Panc1 (cell line): ENCODE results near the gene DNM3. TPM values are rescaled to one million over a fixed set of nuclear protein-coding genes. Genes with fewer than 3 reads are reported as not detected.

ENCODE experiments used
- ATAC-seq: fragments of 200-7000 bp; cut with Tn5 transposase; 2 replicates; pipeline ENCODE4 v1.9.1; 2020; ENCODE audit warnings: mild to moderate bottlenecking, moderate library complexity
- BruUV-seq: library from RNA; stranded (reverse); fragments of 400-500 nt; replicated peaks from 2 replicates; lab custom pipeline; 2021; lab: Mats Ljungman, UMichigan
- CTCF ChIA-PET: fragments of 300-600 bp; sonication (Branson Sonifier 250); formaldehyde crosslinking; loops from one replicate; lab custom pipeline; 2022; ENCODE audit warnings: antibody characterized with exemption; lab: Charles Lee
- POLR2A ChIA-PET: fragments of 300-600 bp; sonication (Branson Sonifier 250); formaldehyde crosslinking; loops from one replicate; lab custom pipeline; 2022; ENCODE audit warnings: antibody characterized with exemption; lab: Charles Lee
- DNase-seq: peaks from one replicate; pipeline ENCODE4 v3.0.0-alpha.2; 2010; ENCODE audit warnings: low read depth, low spot score
- H3K27ac ChIP-seq: 2 replicates; pipeline ENCODE4 v1.5.1; 2011; ENCODE audit warnings: mild to moderate bottlenecking, low read length, inconsistent platforms
- H3K27me3 ChIP-seq: fragments of 200-500 bp; sonication (Bioruptor generic); 2 replicates; pipeline ENCODE4 v1.6.0; 2014; ENCODE audit warnings: low read length, inconsistent platforms; ENCODE audit not compliant: control insufficient read depth, insufficient read depth
- H3K36me3 ChIP-seq: fragments of 200-500 bp; sonication (Bioruptor generic); 2 replicates; pipeline ENCODE4 v1.5.1; 2014; ENCODE audit warnings: inconsistent platforms, mild to moderate bottlenecking, low read length, moderate library complexity; ENCODE audit not compliant: control insufficient read depth, insufficient read depth
- H3K4me1 ChIP-seq: 2 replicates; pipeline ENCODE4 v1.5.1; 2011; ENCODE audit warnings: inconsistent platforms, mild to moderate bottlenecking, low read length, moderate library complexity; ENCODE audit not compliant: control insufficient read depth, insufficient read depth
- H3K4me3 ChIP-seq, 2 experiments: 2 replicates each; pipeline ENCODE4 v1.5.1; 2011 to 2012; ENCODE audit warnings: low read depth in 2 of 2, low read length in 2 of 2, mild to moderate bottlenecking in 2 of 2, inconsistent platforms in 1 of 2, moderate library complexity in 1 of 2
- H3K9me3 ChIP-seq: fragments of 200-500 bp; sonication (Bioruptor generic); 2 replicates; pipeline ENCODE4 v1.5.1; 2014; ENCODE audit warnings: low read depth, mild to moderate bottlenecking, inconsistent platforms, low read length, moderate library complexity; ENCODE audit not compliant: control insufficient read depth, insufficient read depth
- CTCF ChIP-seq: fragments of 450-650 bp; IDR thresholded peaks from 2 replicates; pipeline ENCODE4 v1.5.1; 2017; ENCODE audit warnings: mild to moderate bottlenecking
- POLR2AphosphoS5 ChIP-seq: IDR thresholded peaks from 2 replicates; pipeline ENCODE4 v1.6.1; 2012; ENCODE audit warnings: mild to moderate bottlenecking, low read depth, low read length, moderate library complexity
- SIN3A ChIP-seq: IDR thresholded peaks from 2 replicates; pipeline ENCODE4 v1.6.1; 2012; ENCODE audit warnings: low read depth, mild to moderate bottlenecking, low read length, moderate library complexity, borderline replicate concordance; ENCODE audit not compliant: insufficient read depth
- TCF7L2 ChIP-seq: IDR thresholded peaks from 2 replicates; pipeline ENCODE4 v1.6.1; 2011; ENCODE audit warnings: mild to moderate bottlenecking, low read depth, low read length, inconsistent platforms
- in situ Hi-C: cut with HindIII; loops from 2 replicates; pipeline ENCODE4 v1.10.0; 2016; ENCODE audit warnings: low sequenced_read_pairs, low pct_unique_long_range_greater_than_20kb
- intact Hi-C: fragments of 100-400 bp; cut with micrococcal nuclease; formaldehyde crosslinking; loops from one replicate; pipeline ENCODE4 v1.10.0; 2022; ENCODE audit not compliant: unreplicated experiment
- total RNA-seq: library from RNA; stranded (reverse); gene quantifications from one replicate; pipeline ENCODE4 v1.2.1, GENCODE V29; 2021; ENCODE audit not compliant: unreplicated experiment
- TF ChIP-seq, protein P1 (sequence below), 2 experiments: IDR thresholded peaks; 2 replicates each; pipeline ENCODE4 v1.6.1; 2011 to 2012; ENCODE audit warnings: low read depth in 2 of 2, control low read depth in 1 of 2, low read length in 1 of 2, mild to moderate bottlenecking in 1 of 2, moderate library complexity in 1 of 2; ENCODE audit not compliant: insufficient read depth in 1 of 2

The DNM3 gene
- total RNA-seq, 1 experiment from 2014 or later = 0.46 TPM

GRCh38 chr1:172265905-172266304 is 424.6 kb downstream of the DNM3 start:
- ChIA-PET CTCF (no interaction called here), POLR2A (no interaction called here)
- in situ Hi-C loops (no loop called here), intact Hi-C loops (no loop called here)
- peaks cover 14% of the 10 kb centered on the region for H3K4me1 ChIP-seq
- no peak for DNase-seq
- H3K4me3 ChIP-seq = no peak overlapping the region
- peaks cover 5% of the 10 kb centered on the region; the same call in 1 of the 2 replicates for H3K9me3 ChIP-seq
- TF ChIP-seq CTCF = no peak
- TF ChIP-seq, protein P1, sequence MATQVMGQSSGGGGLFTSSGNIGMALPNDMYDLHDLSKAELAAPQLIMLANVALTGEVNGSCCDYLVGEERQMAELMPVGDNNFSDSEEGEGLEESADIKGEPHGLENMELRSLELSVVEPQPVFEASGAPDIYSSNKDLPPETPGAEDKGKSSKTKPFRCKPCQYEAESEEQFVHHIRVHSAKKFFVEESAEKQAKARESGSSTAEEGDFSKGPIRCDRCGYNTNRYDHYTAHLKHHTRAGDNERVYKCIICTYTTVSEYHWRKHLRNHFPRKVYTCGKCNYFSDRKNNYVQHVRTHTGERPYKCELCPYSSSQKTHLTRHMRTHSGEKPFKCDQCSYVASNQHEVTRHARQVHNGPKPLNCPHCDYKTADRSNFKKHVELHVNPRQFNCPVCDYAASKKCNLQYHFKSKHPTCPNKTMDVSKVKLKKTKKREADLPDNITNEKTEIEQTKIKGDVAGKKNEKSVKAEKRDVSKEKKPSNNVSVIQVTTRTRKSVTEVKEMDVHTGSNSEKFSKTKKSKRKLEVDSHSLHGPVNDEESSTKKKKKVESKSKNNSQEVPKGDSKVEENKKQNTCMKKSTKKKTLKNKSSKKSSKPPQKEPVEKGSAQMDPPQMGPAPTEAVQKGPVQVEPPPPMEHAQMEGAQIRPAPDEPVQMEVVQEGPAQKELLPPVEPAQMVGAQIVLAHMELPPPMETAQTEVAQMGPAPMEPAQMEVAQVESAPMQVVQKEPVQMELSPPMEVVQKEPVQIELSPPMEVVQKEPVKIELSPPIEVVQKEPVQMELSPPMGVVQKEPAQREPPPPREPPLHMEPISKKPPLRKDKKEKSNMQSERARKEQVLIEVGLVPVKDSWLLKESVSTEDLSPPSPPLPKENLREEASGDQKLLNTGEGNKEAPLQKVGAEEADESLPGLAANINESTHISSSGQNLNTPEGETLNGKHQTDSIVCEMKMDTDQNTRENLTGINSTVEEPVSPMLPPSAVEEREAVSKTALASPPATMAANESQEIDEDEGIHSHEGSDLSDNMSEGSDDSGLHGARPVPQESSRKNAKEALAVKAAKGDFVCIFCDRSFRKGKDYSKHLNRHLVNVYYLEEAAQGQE (IDR thresholded peaks at IDR 0.05; ENCODE audit: insufficient read depth in 1 of 2, low read depth in 2 of 2, low read length in 1 of 2) = no peak
- H3K36me3 ChIP-seq = no peaks in the 10 kb centered on the region
- H3K27me3 ChIP-seq = no peaks in the 10 kb centered on the region
- no TSS peak for BruUV-seq
- ATAC-seq = no peak
- peak overlapping the region; percentile 2; the same call in 1 of the 2 replicates for H3K27ac ChIP-seq

DNA sequence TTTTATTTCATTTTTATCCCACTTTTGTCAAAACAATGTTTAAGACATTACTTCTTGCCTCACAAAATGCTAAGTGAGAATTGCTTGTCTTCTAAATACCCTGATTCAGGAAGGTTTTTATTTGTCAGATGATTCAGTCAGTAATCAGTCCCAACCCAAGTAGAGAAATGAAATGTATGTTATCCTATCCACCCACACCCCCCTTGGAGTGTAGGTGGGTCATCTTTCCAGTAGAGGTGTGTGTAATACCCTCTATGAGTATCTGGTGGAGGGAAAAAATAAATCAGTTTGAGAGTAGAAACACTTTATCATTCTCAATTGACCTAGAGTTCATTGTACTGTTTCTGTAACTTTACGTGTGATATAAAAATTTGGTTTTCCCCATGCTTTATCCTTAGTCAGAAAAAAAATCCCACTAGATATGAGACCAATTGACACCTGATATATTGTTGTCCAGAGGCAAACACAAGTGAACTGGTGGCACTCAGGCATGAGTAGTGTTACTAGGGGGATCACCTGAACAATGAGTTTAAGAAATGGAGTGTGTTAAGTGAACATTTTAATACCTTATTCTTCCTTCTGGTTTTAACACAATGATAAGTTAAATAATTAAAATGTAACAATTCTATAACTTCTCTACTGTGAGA is 425.4 kb downstream of the DNM3 start:
- DNase-seq = no peak
- intact Hi-C loops = no loop called here
- no peak overlapping the region for H3K4me3 ChIP-seq
- ChIA-PET CTCF (interaction anchor here (1.0 kb wide), 1 partner anchor 264 kb away, joined by 3 read pairs; no protein-coding TSS in a partner anchor), POLR2A (interaction anchor here (0.7 kb wide), 1 partner anchor 61 kb away, joined by 4 read pairs; no protein-coding TSS in a partner anchor)
- BruUV-seq = no TSS peak
- H3K27ac ChIP-seq = peak overlapping the region; percentile 68; the same call in 1 of the 2 replicates
- H3K9me3 ChIP-seq = no peaks in the 10 kb centered on the region
- H3K27me3 ChIP-seq = no peaks in the 10 kb centered on the region
- peaks cover 19% of the 10 kb centered on the region for H3K4me1 ChIP-seq
- H3K36me3 ChIP-seq = no peaks in the 10 kb centered on the region
- ATAC-seq = no peak
- no peak for TF ChIP-seq SIN3A
- no peak for TF ChIP-seq POLR2AphosphoS5
- TF ChIP-seq, protein P1 (IDR thresholded peaks at IDR 0.05; ENCODE audit: insufficient read depth in 1 of 2, low read depth in 2 of 2, low read length in 1 of 2) = no peak
- TF ChIP-seq TCF7L2 = no peak
- no peak for TF ChIP-seq CTCF
- in situ Hi-C loops = no loop called here
